ENCODE measurements around the gene TGFBR2. TPM values are rescaled to one million over a fixed set of nuclear protein-coding genes. Genes with fewer than 3 reads are reported as not detected.

The TGFBR2 gene
- total and polyA plus RNA-seq, 4 donors, result 13.9 to 61.2 (median 33.7) TPM

DNA sequence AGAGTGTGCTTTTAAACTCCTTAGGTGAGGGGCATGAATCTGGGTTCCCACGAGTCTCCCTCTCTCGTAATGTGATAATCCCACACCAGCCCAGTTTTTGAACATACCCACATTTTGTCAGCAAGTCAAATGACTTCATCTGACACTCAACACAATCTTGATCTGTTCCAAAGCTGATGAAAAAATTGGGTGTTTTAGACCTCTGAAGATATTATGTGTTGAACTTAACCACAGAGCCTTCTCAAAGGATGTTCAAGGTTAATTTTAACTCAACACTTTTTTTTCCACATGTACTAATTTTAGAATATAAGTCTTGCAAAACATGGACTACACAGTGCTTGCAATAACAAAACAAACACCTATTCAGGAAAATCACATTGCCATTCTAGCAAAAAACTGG lies 123.1 kb downstream of the TGFBR2 start:
- Histone ChIP-seq H3K4me1 (ENCODE audit: control insufficient read depth in 4 of 4, insufficient read depth in 4 of 4, low read length in 3 of 4) (no peaks in the 10 kb centered on the region), H3K9ac (ENCODE audit: low read depth in 1 of 2, low read length in 2 of 2) (no peak overlapping the region), H3K9me3 (ENCODE audit: control insufficient read depth in 4 of 4, low read length in 3 of 4) (no peaks in the 10 kb centered on the region), H3K4me3 (ENCODE audit: low read depth in 1 of 3, low read length in 3 of 3) (no peak overlapping the region), H3K36me3 (ENCODE audit: control insufficient read depth in 4 of 4, insufficient read depth in 3 of 4, low read depth in 1 of 4, low read length in 3 of 4) (no peaks in the 10 kb centered on the region), H3K27me3 (ENCODE audit: control insufficient read depth in 4 of 4, insufficient read depth in 4 of 4, low read length in 3 of 4) (no peaks in the 10 kb centered on the region), H3K27ac (ENCODE audit: low read depth in 1 of 2, low read length in 2 of 2) (no peak overlapping the region)
- 92% methylated on average over 2 of the region's 2 CpGs for WGBS
- TF ChIP-seq, protein P1, sequence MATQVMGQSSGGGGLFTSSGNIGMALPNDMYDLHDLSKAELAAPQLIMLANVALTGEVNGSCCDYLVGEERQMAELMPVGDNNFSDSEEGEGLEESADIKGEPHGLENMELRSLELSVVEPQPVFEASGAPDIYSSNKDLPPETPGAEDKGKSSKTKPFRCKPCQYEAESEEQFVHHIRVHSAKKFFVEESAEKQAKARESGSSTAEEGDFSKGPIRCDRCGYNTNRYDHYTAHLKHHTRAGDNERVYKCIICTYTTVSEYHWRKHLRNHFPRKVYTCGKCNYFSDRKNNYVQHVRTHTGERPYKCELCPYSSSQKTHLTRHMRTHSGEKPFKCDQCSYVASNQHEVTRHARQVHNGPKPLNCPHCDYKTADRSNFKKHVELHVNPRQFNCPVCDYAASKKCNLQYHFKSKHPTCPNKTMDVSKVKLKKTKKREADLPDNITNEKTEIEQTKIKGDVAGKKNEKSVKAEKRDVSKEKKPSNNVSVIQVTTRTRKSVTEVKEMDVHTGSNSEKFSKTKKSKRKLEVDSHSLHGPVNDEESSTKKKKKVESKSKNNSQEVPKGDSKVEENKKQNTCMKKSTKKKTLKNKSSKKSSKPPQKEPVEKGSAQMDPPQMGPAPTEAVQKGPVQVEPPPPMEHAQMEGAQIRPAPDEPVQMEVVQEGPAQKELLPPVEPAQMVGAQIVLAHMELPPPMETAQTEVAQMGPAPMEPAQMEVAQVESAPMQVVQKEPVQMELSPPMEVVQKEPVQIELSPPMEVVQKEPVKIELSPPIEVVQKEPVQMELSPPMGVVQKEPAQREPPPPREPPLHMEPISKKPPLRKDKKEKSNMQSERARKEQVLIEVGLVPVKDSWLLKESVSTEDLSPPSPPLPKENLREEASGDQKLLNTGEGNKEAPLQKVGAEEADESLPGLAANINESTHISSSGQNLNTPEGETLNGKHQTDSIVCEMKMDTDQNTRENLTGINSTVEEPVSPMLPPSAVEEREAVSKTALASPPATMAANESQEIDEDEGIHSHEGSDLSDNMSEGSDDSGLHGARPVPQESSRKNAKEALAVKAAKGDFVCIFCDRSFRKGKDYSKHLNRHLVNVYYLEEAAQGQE (IDR thresholded peaks at IDR 0.05), result no peak
- TF ChIP-seq, protein P2, sequence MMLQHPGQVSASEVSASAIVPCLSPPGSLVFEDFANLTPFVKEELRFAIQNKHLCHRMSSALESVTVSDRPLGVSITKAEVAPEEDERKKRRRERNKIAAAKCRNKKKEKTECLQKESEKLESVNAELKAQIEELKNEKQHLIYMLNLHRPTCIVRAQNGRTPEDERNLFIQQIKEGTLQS (IDR thresholded peaks at IDR 0.05), result no peak
- no peak for TF ChIP-seq EGR1 (IDR thresholded peaks at IDR 0.05; ENCODE audit: low read depth in 2 of 2)
- no peak for TF ChIP-seq TAF1 (conservative IDR thresholded peaks at IDR 0.05)
- no peak for TF ChIP-seq HNF4G (IDR thresholded peaks at IDR 0.05)
- no peak for DNase-seq (ENCODE audit: low spot score)

DNA sequence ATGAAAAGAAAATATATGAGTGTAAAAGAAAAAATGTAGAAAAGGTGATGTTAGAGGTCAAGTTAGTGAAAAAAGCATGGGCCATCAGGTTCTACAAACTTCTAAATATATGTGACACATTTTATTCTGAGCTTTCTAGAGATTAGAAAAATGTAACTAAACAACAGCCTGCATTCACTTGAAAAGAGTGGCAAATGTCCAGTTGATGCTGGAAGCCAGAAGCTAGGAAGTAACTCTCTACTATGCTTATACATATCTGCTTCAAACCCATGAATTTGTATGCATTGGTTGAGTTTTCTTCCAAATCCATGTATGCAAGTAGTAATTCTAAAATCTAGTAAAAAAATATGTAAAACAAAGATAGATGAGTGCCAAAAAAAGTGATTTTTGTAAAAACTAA lies 123.5 kb downstream of the TGFBR2 start:
- TF ChIP-seq JUND (IDR thresholded peaks at IDR 0.05) (no peak), SP1 (IDR thresholded peaks at IDR 0.05) (no peak), FOXA1 (IDR thresholded peaks at IDR 0.05) (no peak), YY1 (IDR thresholded peaks at IDR 0.05) (no peak), NR2F2 (IDR thresholded peaks at IDR 0.05) (no peak), RAD21 (IDR thresholded peaks at IDR 0.05) (no peak), TAF1 (conservative IDR thresholded peaks at IDR 0.05) (no peak), FOXA2 (IDR thresholded peaks at IDR 0.05) (no peak), GABPA (IDR thresholded peaks at IDR 0.05 in 1 of 2, conservative IDR thresholded peaks at IDR 0.05 in 1 of 2) (no peak), HNF4G (IDR thresholded peaks at IDR 0.05) (no peak), RXRA (IDR thresholded peaks at IDR 0.05) (no peak)
- TF ChIP-seq, protein P1 (IDR thresholded peaks at IDR 0.05), result no peak
- TF ChIP-seq, protein P3, sequence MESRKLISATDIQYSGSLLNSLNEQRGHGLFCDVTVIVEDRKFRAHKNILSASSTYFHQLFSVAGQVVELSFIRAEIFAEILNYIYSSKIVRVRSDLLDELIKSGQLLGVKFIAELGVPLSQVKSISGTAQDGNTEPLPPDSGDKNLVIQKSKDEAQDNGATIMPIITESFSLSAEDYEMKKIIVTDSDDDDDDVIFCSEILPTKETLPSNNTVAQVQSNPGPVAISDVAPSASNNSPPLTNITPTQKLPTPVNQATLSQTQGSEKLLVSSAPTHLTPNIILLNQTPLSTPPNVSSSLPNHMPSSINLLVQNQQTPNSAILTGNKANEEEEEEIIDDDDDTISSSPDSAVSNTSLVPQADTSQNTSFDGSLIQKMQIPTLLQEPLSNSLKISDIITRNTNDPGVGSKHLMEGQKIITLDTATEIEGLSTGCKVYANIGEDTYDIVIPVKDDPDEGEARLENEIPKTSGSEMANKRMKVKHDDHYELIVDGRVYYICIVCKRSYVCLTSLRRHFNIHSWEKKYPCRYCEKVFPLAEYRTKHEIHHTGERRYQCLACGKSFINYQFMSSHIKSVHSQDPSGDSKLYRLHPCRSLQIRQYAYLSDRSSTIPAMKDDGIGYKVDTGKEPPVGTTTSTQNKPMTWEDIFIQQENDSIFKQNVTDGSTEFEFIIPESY (IDR thresholded peaks at IDR 0.05), result no peak
- TF ChIP-seq, protein P2 (IDR thresholded peaks at IDR 0.05), result no peak
- TF ChIP-seq, protein P4, sequence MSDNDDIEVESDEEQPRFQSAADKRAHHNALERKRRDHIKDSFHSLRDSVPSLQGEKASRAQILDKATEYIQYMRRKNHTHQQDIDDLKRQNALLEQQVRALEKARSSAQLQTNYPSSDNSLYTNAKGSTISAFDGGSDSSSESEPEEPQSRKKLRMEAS (IDR thresholded peaks at IDR 0.05), result no peak
- TF ChIP-seq, protein P5, sequence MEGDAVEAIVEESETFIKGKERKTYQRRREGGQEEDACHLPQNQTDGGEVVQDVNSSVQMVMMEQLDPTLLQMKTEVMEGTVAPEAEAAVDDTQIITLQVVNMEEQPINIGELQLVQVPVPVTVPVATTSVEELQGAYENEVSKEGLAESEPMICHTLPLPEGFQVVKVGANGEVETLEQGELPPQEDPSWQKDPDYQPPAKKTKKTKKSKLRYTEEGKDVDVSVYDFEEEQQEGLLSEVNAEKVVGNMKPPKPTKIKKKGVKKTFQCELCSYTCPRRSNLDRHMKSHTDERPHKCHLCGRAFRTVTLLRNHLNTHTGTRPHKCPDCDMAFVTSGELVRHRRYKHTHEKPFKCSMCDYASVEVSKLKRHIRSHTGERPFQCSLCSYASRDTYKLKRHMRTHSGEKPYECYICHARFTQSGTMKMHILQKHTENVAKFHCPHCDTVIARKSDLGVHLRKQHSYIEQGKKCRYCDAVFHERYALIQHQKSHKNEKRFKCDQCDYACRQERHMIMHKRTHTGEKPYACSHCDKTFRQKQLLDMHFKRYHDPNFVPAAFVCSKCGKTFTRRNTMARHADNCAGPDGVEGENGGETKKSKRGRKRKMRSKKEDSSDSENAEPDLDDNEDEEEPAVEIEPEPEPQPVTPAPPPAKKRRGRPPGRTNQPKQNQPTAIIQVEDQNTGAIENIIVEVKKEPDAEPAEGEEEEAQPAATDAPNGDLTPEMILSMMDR (IDR thresholded peaks at IDR 0.05; ENCODE audit: low read depth, low read length, missing input control), result no peak
- H3K4me3 ChIP-seq (ENCODE audit: low read depth in 1 of 3, low read length in 3 of 3), result no peak overlapping the region
- no peaks in the 10 kb centered on the region for H3K9me3 ChIP-seq (ENCODE audit: control insufficient read depth in 4 of 4, low read length in 3 of 4)
- H3K36me3 ChIP-seq (ENCODE audit: control insufficient read depth in 4 of 4, insufficient read depth in 3 of 4, low read depth in 1 of 4, low read length in 3 of 4), result no peaks in the 10 kb centered on the region
- no peak for DNase-seq (ENCODE audit: low spot score)
- no peak overlapping the region for H3K27ac ChIP-seq (ENCODE audit: low read depth in 1 of 2, low read length in 2 of 2)
- no peaks in the 10 kb centered on the region for H3K27me3 ChIP-seq (ENCODE audit: control insufficient read depth in 4 of 4, insufficient read depth in 4 of 4, low read length in 3 of 4)
- no peaks in the 10 kb centered on the region for H3K4me1 ChIP-seq (ENCODE audit: control insufficient read depth in 4 of 4, insufficient read depth in 4 of 4, low read length in 3 of 4)
- no peak overlapping the region for H3K9ac ChIP-seq (ENCODE audit: low read depth in 1 of 2, low read length in 2 of 2)
